SK-N-SH treated with all-trans-retinoic acid at 6 μM for 48 hours (cell line): ENCODE results near the gene IL36RN.

ENCODE experiments used
- ARNTL ChIP-seq: fragments of 450-650 bp; formaldehyde crosslinking; IDR thresholded peaks from 2 replicates; pipeline ENCODE4 v1.5.0; 2020; ENCODE audit warnings: low read depth, mild to moderate bottlenecking, moderate library complexity, borderline replicate concordance
- OSR1 ChIP-seq: fragments of 250-450 bp; sonication (Bioruptor Pico); IDR thresholded peaks from 2 replicates; pipeline ENCODE4 v1.8.0; 2022; ENCODE audit warnings: moderate library complexity, mild to moderate bottlenecking, inconsistent platforms
- TOX ChIP-seq: fragments of 250-450 bp; sonication (Bioruptor Pico); IDR thresholded peaks from 2 replicates; pipeline ENCODE4 v1.8.0; 2021; ENCODE audit warnings: mild to moderate bottlenecking, moderate library complexity, borderline replicate concordance
- ZFP30 ChIP-seq: fragments of 450-650 bp; formaldehyde crosslinking; IDR thresholded peaks from 2 replicates; pipeline ENCODE4 v1.5.0; 2022; ENCODE audit warnings: mild to moderate bottlenecking, moderate library complexity

- TF ChIP-seq ARNTL (no peak), TOX (CRISPR knock-in tag) (no peak), ZFP30 (CRISPR knock-in tag) (no peak), OSR1 (CRISPR knock-in tag) (no peak)
Measured at GRCh38 chr2:113046465-113046864, 12.5 kb upstream of the IL36RN start.
